GM10847 (cell line): Measurements from ENCODE around the gene KLHL17.

Experiments
- POLR2A ChIP-seq: IDR thresholded peaks from 2 replicates; pipeline ENCODE4 v1.6.1; 2011; ENCODE audit not compliant: insufficient read length; ENCODE audit errors: extremely low read depth

Gene KLHL17

DNA sequence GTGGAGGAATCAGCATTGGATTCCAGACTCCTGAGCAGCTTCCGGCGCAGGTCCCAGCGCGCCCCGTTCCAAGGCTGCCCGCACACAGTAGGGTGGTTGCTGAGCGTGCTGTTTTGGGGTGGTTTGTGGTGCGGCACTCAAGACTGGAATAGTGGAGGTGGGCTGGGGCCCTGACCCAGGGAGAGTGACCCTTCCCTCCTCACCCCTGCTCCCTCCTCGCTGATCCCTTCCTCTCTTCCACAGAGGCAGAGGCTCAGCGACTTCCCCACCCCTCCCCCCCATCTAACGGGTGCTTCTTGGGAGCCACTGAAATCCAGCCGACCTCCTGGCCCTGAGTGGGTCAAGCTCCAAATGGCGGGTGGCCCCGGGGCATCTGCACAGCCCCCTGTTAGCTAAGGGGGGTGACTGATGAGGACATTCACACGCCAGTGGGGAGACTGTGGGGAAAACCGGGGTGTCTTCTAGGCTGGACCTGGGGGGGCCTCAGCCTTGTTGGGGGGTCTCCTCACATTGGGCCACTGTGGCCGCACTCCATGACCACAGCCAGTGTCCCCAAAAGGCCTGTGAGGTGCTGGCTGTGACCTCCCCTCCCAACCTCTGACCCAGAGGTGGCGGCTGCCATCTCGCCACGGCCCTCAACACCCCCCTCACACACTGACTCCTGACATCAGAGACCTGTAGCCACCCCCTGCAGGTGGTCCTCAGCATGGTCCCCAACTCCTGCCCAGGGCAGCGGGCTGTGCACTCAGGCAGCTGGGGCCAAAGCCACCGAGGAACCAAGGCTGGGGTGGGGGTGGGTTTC lies 43.4 kb downstream of the KLHL17 start:
- TF ChIP-seq POLR2A, result no peak

DNA sequence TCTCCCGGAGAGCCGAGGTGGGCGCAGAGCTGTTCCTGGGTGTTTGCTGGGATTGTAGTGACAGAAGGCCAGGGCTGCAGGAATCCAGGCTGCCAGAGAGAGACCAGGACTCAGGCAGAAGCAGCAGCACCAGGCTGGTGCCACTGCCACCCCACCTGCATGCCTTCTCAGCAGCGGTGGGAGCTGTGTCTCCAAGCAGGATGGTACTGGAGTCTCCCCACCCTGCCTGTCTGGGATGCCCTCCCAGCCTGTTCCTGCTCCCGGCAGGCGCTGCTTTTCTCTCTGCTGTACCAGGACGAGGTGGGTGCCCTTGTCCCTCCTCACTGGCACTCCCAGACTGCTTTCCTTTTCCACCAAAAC lies 44.0 kb downstream of the KLHL17 start:
- TF ChIP-seq POLR2A, result no peak

DNA sequence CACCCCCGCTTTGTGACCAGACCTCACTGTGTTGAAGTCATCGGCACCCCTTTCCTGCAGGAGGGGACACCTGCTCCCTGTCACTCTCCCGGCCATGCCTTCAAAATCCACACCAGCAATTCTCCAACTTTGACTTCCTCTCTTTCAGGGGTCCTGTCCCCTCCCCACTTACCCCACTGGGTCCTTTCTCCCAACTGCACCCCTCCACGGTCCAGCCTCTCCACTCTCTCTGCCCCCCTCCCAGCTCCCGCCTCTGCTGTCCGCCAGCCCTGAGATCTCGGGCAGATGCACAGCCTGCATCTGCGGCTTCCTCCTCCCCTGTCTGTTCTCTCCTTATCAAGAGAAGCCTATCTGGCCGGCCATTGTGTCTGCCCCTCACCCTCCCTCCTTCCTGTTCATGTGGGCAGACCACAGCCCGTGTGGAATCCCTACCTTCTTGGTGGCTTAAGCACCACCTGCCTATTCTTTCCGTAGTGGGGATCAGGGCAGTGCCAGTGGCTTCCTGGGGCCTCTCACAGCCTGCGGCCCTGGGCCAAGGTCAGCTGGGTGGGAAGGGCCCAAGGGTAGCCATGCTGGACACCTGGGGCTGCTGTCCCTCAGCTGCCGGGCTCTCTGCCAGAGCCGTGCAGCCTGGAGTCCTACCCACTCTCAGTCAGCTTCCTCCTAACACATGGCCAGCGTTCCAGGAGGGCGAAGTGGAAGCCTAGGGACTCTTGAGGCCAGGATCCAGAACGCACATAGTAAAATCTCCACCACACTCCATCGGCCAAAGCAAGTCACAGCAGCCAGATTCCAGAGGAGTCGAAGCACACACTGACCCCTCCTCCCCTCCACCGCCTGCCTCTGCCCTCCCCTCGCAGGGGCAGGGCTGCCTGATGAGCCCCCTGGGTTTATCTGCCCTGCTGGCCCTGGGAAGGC lies 44.7 kb downstream of the KLHL17 start:
- no peak for TF ChIP-seq POLR2A

DNA sequence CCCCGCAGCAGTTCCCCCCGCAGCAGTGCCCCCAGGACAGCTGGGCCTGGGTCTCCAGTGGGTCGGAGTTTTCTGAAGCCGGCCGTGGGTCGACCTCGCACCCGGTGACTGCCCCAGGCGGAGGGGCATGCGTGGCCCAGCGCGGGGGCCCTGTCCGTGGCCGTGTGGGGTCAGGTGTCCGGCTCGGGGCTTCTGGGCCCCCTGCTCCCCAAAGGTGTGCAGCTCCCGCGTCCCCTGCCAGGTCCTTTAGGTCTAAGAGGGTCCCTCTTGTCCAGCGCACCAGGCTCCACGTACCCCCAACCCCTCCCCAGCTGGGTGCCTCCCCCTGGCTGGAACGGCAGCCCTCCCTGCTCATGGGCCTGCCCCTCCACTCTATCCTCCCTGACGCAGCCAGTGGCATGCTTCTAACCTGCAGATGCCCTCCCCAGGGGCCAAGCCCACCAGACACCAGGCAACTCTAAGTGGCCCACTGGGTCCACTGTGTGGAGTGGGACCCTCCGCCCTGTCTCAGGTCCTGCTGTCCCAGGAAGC lies 45.5 kb downstream of the KLHL17 start:
- no peak for TF ChIP-seq POLR2A

DNA sequence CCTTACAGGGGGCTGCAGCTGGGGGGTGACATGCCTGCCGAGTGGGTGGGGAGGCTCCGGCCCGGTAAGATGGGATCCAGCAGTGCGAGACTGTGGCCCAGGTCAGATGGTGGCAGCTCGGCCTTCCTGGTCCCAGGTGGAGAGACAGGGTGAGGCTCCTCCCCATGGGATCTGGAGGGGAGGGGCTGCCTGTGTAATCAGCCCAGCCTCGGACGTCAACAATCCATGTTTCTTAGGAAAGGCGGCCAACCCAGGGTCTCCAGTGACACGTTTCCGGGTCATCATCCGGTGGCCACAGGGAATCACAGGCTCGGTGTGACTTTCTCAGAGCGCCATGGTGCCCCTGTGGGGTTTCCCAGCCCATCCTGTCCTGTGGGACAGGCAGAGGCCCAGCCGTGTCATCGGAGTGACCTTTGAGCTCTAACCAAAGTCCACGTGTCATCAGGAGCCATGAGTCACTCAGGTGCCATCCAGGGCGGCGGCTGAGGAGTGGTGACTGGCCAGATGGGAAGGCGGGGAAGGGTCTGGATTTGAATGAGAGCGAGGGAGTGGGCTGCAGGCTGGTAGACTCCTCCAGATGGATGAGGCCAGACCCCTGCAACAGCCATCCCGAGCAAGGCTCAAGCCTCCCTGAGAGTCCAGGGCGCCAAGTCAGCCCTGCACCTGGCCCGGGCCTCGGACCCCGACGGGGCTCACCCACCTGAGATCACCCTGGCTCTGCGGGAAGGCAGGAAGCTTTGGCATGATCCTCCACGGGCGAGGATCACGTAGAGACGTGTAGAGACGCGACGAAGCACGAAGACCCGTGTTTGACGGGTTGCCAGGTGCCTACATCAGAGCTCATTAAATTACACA lies 46.1 kb downstream of the KLHL17 start:
- no peak for TF ChIP-seq POLR2A

GRCh38 chr1:1011396-1011949 lies 51.1 kb downstream of the KLHL17 start:
- TF ChIP-seq POLR2A, result no peak

GRCh38 chr1:1013105-1013921 lies 52.9 kb downstream of the KLHL17 start, which contains the start of gene ISG15:
TSS of gene ISG15 (plus strand) at chr1:1013497. CDS start at chr1:1013574, 77 bp downstream.
- TF ChIP-seq POLR2A, result peak; percentile 92

DNA sequence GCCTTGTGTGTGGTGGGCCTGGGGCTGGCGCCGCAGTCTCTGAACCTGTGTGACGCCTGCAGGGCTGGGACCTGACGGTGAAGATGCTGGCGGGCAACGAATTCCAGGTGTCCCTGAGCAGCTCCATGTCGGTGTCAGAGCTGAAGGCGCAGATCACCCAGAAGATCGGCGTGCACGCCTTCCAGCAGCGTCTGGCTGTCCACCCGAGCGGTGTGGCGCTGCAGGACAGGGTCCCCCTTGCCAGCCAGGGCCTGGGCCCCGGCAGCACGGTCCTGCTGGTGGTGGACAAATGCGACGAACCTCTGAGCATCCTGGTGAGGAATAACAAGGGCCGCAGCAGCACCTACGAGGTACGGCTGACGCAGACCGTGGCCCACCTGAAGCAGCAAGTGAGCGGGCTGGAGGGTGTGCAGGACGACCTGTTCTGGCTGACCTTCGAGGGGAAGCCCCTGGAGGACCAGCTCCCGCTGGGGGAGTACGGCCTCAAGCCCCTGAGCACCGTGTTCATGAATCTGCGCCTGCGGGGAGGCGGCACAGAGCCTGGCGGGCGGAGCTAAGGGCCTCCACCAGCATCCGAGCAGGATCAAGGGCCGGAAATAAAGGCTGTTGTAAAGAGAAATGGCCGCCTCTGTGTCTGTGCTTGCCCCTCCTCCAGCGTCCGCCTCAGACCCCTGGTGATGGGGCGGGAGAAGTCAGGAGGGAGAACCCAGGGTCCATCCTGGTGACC lies 53.7 kb downstream of the KLHL17 start:
- TF ChIP-seq POLR2A, result no peak

GRCh38 chr1:1014799-1015681 lies 54.7 kb downstream of the KLHL17 start:
- TF ChIP-seq POLR2A, result peak; percentile 32
